GM12878 (cell line): ENCODE results near the gene AGAP1. TPM values are rescaled to one million over a fixed set of nuclear protein-coding genes. Genes with fewer than 3 reads are reported as not detected.

Experiments used
- ATAC-seq: fragments of 200-7000 bp; cut with Tn5 transposase; 3 replicates; pipeline ENCODE4 v1.9.1; 2020; ENCODE audit warnings: mild to moderate bottlenecking, moderate library complexity
- BruUV-seq: library from RNA; stranded (reverse); fragments of 400-500 nt; replicated peaks from 2 replicates; lab custom pipeline; 2021; lab: Mats Ljungman, UMichigan
- CTCF ChIA-PET: fragments of 300-600 bp; sonication (Branson Sonifier 250); formaldehyde crosslinking; extraction: SDS; loops from one replicate; lab custom pipeline; 2021; ENCODE audit warnings: inconsistent platforms; lab: Yijun Ruan, JAX
- POLR2A ChIA-PET: fragments of 350-600 bp; formaldehyde crosslinking; extraction: SDS; loops from one replicate; lab custom pipeline; 2021; ENCODE audit warnings: inconsistent platforms; lab: Charles Lee
- RAD21 ChIA-PET: fragments of 300-600 bp; sonication (Branson Sonifier 250); formaldehyde crosslinking; loops from one replicate; lab custom pipeline; 2023; ENCODE audit warnings: antibody characterized with exemption; ENCODE audit not compliant: unreplicated experiment; lab: Charles Lee
- SMC1A ChIA-PET: fragments of 300-600 bp; sonication (Branson Sonifier 250); formaldehyde crosslinking; loops from one replicate; lab custom pipeline; 2023; ENCODE audit not compliant: unreplicated experiment, uncharacterized antibody; lab: Charles Lee
- DNase-seq: peaks from one replicate; pipeline ENCODE4 v3.0.0-alpha.2; 2011; ENCODE audit warnings: low read depth, low spot score
- FAIRE-seq: peaks from 3 replicates; lab custom pipeline; 2011; peaks lifted over from hg19 to GRCh38; lab: Jason Lieb, UNC
- H2AFZ ChIP-seq: 2 replicates; pipeline ENCODE4 v1.6.0; 2011; ENCODE audit warnings: low read depth, low read length, control low read depth; ENCODE audit not compliant: control insufficient read depth
- H3K27ac ChIP-seq: 2 replicates; pipeline ENCODE4 v1.5.1; 2011; ENCODE audit warnings: control low read depth; ENCODE audit not compliant: control insufficient read depth, insufficient read depth
- H3K27me3 ChIP-seq, 2 experiments: replicated peaks in 1 of 2; 2 replicates each; pipeline versions ENCODE4 v1.6.0 to v1.6.1; 2011; ENCODE audit warnings: low read length in 1 of 2; ENCODE audit not compliant: control insufficient read depth in 2 of 2, insufficient read depth in 2 of 2
- H3K36me3 ChIP-seq, 2 experiments: 2 replicates each; pipeline ENCODE4 v1.5.1; 2011; ENCODE audit warnings: low read length in 1 of 2; ENCODE audit not compliant: control insufficient read depth in 2 of 2, insufficient read depth in 2 of 2
- H3K4me1 ChIP-seq: 2 replicates; pipeline ENCODE4 v1.6.1; 2011; ENCODE audit warnings: mild to moderate bottlenecking, low read length, moderate library complexity, mixed read lengths; ENCODE audit not compliant: control insufficient read depth, insufficient read depth
- H3K4me2 ChIP-seq: 2 replicates; pipeline ENCODE4 v1.6.0; 2011; ENCODE audit warnings: control low read depth; ENCODE audit not compliant: control insufficient read depth, insufficient read depth
- H3K4me3 ChIP-seq: fragments of 200-600 bp; sonication (generic); 2 replicates; pipeline ENCODE4 v1.5.1; 2016
- H3K79me2 ChIP-seq: 2 replicates; pipeline ENCODE4 v1.6.0; 2011; ENCODE audit warnings: low read length; ENCODE audit not compliant: control insufficient read depth, insufficient read depth
- H3K9ac ChIP-seq: 2 replicates; pipeline ENCODE4 v1.8.0; 2011; ENCODE audit warnings: low read length, control low read depth, mixed read lengths; ENCODE audit not compliant: control insufficient read depth, insufficient read depth
- H3K9me3 ChIP-seq: replicated peaks from 3 replicates; pipeline ENCODE4 v1.5.1; 2011; ENCODE audit warnings: mild to moderate bottlenecking, low read length; ENCODE audit not compliant: control insufficient read depth, insufficient read depth
- H4K20me1 ChIP-seq: 2 replicates; pipeline ENCODE4 v1.6.0; 2011; ENCODE audit not compliant: control insufficient read depth, insufficient read depth
- ASH2L ChIP-seq: fragments of 300-600, 200-600 bp; sonication (generic); IDR thresholded peaks from 2 replicates; pipeline ENCODE4 v1.6.1; 2017; ENCODE audit warnings: low read depth, mild to moderate bottlenecking, borderline replicate concordance
- BHLHE40 ChIP-seq, 2 experiments: fragments of 450-650 bp in 1 of 2; IDR thresholded peaks; 2 replicates each; pipeline ENCODE4 v1.6.1; 2011 to 2017; ENCODE audit warnings: low read depth in 2 of 2, borderline replicate concordance in 1 of 2, improper control_type of control experiment in 1 of 2, low read length in 1 of 2, mild to moderate bottlenecking in 1 of 2
- IKZF2 ChIP-seq, 2 experiments: fragments of 450-650 bp; IDR thresholded peaks; 2 replicates each; pipeline ENCODE4 v1.6.1; 2017; ENCODE audit warnings: mild to moderate bottlenecking in 2 of 2, moderate library complexity in 2 of 2
- NFIC ChIP-seq: IDR thresholded peaks from 2 replicates; pipeline ENCODE4 v1.6.1; 2012; ENCODE audit warnings: low read depth, mild to moderate bottlenecking, inconsistent platforms, low read length, moderate library complexity
- SMARCA5 ChIP-seq: fragments of 450-650 bp; IDR thresholded peaks from 2 replicates; pipeline ENCODE4 v1.6.1; 2017; ENCODE audit warnings: mild to moderate bottlenecking
- WGBS: methylation state at CpG from one replicate; pipeline ENCODE4 v1.1.6; 2016; ENCODE audit warnings: low lambda C conversion rate; ENCODE audit not compliant: insufficient replicate concordance, insufficient coverage; ENCODE audit errors: missing lambda C conversion rate; 5-methylcytosine and 5-hydroxymethylcytosine counted together
- in situ Hi-C: fragments of 300-500 bp; cut with MboI; formaldehyde crosslinking; loops from 9 replicates; pipeline ENCODE4 v1.14.3; 2018; ENCODE audit warnings: mixed read lengths
- intact Hi-C: fragments of 100-400 bp; cut with micrococcal nuclease; formaldehyde crosslinking; loops from one replicate; pipeline ENCODE4 v1.14.2; 2022; ENCODE audit not compliant: unreplicated experiment
- polyA plus RNA-seq, 11 experiments: library from polyadenylated mRNA; depleted of rRNA in 4 of 11; unstranded in 6 of 11; stranded (reverse) in 5 of 11; fragments of >200 nt; fragmentation: Nextera tagmentation in 4 of 11; fragmentation: Illumina TruSeq in 1 of 11; extraction: Ambion mirVana in 4 of 11; extraction: Trizol in 1 of 11; gene quantifications; 1 replicate in 1 of 11; 2 replicates in 10 of 11; pipeline versions ENCODE4 v1.2.1 to v1.2.3, GENCODE V29; 2011 to 2016; ENCODE audit warnings: inconsistent platforms in 2 of 11, missing spikeins in 2 of 11, low read depth in 1 of 11
- total RNA-seq, 4 experiments: library from RNA; depleted of rRNA in 3 of 4; stranded (reverse); fragments of >200 nt in 3 of 4; fragmentation: Illumina TruSeq in 1 of 4; extraction: Trizol in 1 of 4; gene quantifications; 2 replicates each; pipeline versions ENCODE4 v1.2.1 to v1.2.3, GENCODE V29; 2013 to 2021
- TF ChIP-seq, protein P1 (sequence below): IDR thresholded peaks from 2 replicates; pipeline ENCODE4 v1.6.1; 2012; ENCODE audit warnings: improper control_type of control experiment, low read depth, low read length; ENCODE audit not compliant: insufficient replicate concordance
- TF ChIP-seq, protein P2 (sequence below): IDR thresholded peaks from 2 replicates; pipeline ENCODE4 v1.6.1; 2012; ENCODE audit warnings: mild to moderate bottlenecking, low read depth, low read length

AGAP1 gene
- total and polyA plus RNA-seq, 10 of the 15 experiments (the other 5 are each of a cell fraction or from before 2014, with no cell fraction given): 0.05 to 0.15 (median 0.06) TPM; not detected in 7

DNA sequence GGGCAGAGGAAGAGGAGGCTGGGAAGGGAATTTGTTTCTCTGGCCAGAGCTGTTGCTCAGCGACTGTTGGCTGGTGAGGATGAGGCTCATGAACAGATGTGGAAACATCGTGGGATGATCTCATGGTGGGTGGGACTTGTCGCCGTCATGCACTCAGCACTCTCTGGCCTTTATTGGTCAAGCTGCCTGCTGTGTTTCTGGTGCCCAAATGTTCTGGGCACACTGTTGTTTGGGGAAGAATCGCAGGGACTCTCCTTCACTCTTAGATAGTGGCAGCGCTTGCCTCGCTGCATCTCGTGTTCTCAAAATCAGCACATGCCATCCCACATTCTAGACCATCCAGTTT lies 145.6 kb downstream of the AGAP1 start:
- Histone ChIP-seq H3K27me3 (no peaks in the 10 kb centered on the region), H3K4me3 (no peak overlapping the region), H2AFZ (no peak overlapping the region), H3K27ac (no peak overlapping the region), H3K79me2 (no peaks in the 10 kb centered on the region), H3K36me3 (no peaks in the 10 kb centered on the region), H3K9me3 (no peaks in the 10 kb centered on the region), H4K20me1 (no peaks in the 10 kb centered on the region), H3K4me2 (no peak overlapping the region), H3K9ac (no peak overlapping the region), H3K4me1 (no peaks in the 10 kb centered on the region)
- ChIA-PET CTCF (interaction anchor here (1.1 kb wide), 1 partner anchor 107 kb away, joined by 4 read pairs; no protein-coding TSS in a partner anchor), SMC1A (no interaction called here), POLR2A (no interaction called here), RAD21 (no interaction called here)
- no TSS peak for BruUV-seq
- no peak for ATAC-seq
- whole genome bisulfite sequencing: 30% methylated on average over 8 of the region's 8 CpGs
- FAIRE-seq: no peak
- intact Hi-C loops (no loop called here), in situ Hi-C loops (no loop called here)
- TF ChIP-seq SMARCA5 (no peak), NFIC (no peak), ASH2L (no peak), BHLHE40 (IDR thresholded peaks at IDR 0.05; ENCODE audit: borderline replicate concordance in 1 of 2, low read depth in 2 of 2, low read length in 1 of 2) (no peak), IKZF2 (IDR thresholded peaks at IDR 0.05) (no peak)
- TF ChIP-seq, protein P1, sequence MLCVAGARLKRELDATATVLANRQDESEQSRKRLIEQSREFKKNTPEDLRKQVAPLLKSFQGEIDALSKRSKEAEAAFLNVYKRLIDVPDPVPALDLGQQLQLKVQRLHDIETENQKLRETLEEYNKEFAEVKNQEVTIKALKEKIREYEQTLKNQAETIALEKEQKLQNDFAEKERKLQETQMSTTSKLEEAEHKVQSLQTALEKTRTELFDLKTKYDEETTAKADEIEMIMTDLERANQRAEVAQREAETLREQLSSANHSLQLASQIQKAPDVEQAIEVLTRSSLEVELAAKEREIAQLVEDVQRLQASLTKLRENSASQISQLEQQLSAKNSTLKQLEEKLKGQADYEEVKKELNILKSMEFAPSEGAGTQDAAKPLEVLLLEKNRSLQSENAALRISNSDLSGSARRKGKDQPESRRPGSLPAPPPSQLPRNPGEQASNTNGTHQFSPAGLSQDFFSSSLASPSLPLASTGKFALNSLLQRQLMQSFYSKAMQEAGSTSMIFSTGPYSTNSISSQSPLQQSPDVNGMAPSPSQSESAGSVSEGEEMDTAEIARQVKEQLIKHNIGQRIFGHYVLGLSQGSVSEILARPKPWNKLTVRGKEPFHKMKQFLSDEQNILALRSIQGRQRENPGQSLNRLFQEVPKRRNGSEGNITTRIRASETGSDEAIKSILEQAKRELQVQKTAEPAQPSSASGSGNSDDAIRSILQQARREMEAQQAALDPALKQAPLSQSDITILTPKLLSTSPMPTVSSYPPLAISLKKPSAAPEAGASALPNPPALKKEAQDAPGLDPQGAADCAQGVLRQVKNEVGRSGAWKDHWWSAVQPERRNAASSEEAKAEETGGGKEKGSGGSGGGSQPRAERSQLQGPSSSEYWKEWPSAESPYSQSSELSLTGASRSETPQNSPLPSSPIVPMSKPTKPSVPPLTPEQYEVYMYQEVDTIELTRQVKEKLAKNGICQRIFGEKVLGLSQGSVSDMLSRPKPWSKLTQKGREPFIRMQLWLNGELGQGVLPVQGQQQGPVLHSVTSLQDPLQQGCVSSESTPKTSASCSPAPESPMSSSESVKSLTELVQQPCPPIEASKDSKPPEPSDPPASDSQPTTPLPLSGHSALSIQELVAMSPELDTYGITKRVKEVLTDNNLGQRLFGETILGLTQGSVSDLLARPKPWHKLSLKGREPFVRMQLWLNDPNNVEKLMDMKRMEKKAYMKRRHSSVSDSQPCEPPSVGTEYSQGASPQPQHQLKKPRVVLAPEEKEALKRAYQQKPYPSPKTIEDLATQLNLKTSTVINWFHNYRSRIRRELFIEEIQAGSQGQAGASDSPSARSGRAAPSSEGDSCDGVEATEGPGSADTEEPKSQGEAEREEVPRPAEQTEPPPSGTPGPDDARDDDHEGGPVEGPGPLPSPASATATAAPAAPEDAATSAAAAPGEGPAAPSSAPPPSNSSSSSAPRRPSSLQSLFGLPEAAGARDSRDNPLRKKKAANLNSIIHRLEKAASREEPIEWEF: no peak
- TF ChIP-seq, protein P2, sequence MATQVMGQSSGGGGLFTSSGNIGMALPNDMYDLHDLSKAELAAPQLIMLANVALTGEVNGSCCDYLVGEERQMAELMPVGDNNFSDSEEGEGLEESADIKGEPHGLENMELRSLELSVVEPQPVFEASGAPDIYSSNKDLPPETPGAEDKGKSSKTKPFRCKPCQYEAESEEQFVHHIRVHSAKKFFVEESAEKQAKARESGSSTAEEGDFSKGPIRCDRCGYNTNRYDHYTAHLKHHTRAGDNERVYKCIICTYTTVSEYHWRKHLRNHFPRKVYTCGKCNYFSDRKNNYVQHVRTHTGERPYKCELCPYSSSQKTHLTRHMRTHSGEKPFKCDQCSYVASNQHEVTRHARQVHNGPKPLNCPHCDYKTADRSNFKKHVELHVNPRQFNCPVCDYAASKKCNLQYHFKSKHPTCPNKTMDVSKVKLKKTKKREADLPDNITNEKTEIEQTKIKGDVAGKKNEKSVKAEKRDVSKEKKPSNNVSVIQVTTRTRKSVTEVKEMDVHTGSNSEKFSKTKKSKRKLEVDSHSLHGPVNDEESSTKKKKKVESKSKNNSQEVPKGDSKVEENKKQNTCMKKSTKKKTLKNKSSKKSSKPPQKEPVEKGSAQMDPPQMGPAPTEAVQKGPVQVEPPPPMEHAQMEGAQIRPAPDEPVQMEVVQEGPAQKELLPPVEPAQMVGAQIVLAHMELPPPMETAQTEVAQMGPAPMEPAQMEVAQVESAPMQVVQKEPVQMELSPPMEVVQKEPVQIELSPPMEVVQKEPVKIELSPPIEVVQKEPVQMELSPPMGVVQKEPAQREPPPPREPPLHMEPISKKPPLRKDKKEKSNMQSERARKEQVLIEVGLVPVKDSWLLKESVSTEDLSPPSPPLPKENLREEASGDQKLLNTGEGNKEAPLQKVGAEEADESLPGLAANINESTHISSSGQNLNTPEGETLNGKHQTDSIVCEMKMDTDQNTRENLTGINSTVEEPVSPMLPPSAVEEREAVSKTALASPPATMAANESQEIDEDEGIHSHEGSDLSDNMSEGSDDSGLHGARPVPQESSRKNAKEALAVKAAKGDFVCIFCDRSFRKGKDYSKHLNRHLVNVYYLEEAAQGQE: no peak
- no peak for DNase-seq
